SU-DHL-6 (cell line): ENCODE results near the gene PJA1.

Experiments used
- H2AFZ ChIP-seq: fragments of 200-600 bp; sonication (generic); 2 replicates; pipeline ENCODE4 v1.6.1; 2014; ENCODE audit warnings: low read depth, mild to moderate bottlenecking, moderate library complexity, mixed read lengths, antibody characterized with exemption, low read length; ENCODE audit not compliant: severe bottlenecking
- H3F3A ChIP-seq: fragments of 200-600 bp; shearing (Covaris generic); 2 replicates; pipeline ENCODE4 v1.6.0; 2016; ENCODE audit warnings: antibody characterized with exemption, mild to moderate bottlenecking; ENCODE audit not compliant: insufficient read depth
- H3K27ac ChIP-seq: fragments of 200-600 bp; sonication (generic); 2 replicates; pipeline ENCODE4 v1.5.1; 2016; ENCODE audit warnings: low read depth, mild to moderate bottlenecking, low read length, moderate library complexity, mixed read lengths
- H3K27me3 ChIP-seq: fragments of 200-600 bp; sonication (generic), shearing (Covaris generic); 2 replicates; pipeline ENCODE4 v1.6.0; 2014; ENCODE audit warnings: mild to moderate bottlenecking, low read length
- H3K36me3 ChIP-seq: fragments of 200-600 bp; sonication (generic); 2 replicates; pipeline ENCODE4 v1.6.1; 2014; ENCODE audit warnings: mild to moderate bottlenecking, low read length, mixed read lengths
- H3K4me2 ChIP-seq: fragments of 300-600, 200-600 bp; shearing (Covaris generic), sonication (generic); 2 replicates; pipeline ENCODE4 v1.6.0; 2014; ENCODE audit warnings: low read length, low read depth, mild to moderate bottlenecking; ENCODE audit not compliant: poor library complexity, severe bottlenecking
- H3K4me3 ChIP-seq: fragments of 200-600 bp; sonication (generic); 2 replicates; pipeline ENCODE4 v1.5.1; 2014; ENCODE audit warnings: antibody characterized with exemption, low read length, mild to moderate bottlenecking, mixed read lengths; ENCODE audit not compliant: insufficient read depth, poor library complexity, severe bottlenecking
- H3K79me2 ChIP-seq: fragments of 200-600 bp; sonication (generic); 2 replicates; pipeline ENCODE4 v1.6.1; 2014; ENCODE audit warnings: mild to moderate bottlenecking, low read length, moderate library complexity; ENCODE audit not compliant: insufficient read depth
- H3K9ac ChIP-seq: fragments of 200-600 bp; sonication (generic); 2 replicates; pipeline ENCODE4 v1.7.0; 2014; ENCODE audit warnings: mild to moderate bottlenecking, low read length
- H3K9me2 ChIP-seq: fragments of 200-600 bp; sonication (generic); replicated peaks from 2 replicates; pipeline ENCODE4 v1.6.1; 2014; ENCODE audit warnings: low read length; ENCODE audit not compliant: insufficient read depth
- H3K9me3 ChIP-seq: fragments of 200-600 bp; sonication (generic); 2 replicates; pipeline ENCODE4 v1.6.1; 2014; ENCODE audit warnings: low read length, mixed read lengths; ENCODE audit not compliant: insufficient read depth
- H4K20me1 ChIP-seq: fragments of 200-600 bp; sonication (generic); 2 replicates; pipeline ENCODE4 v1.6.1; 2014; ENCODE audit warnings: low read depth, mild to moderate bottlenecking, antibody characterized with exemption, low read length, moderate library complexity, mixed read lengths
- EZH2phosphoT487 ChIP-seq: fragments of 200-600 bp; sonication (generic), shearing (Covaris generic); conservative IDR thresholded peaks from 2 replicates; pipeline ENCODE4 v1.6.1; 2018; ENCODE audit warnings: mild to moderate bottlenecking, antibody characterized with exemption, low read length, moderate library complexity, mixed read lengths
- TF ChIP-seq, protein P1 (sequence below): fragments of 200-600 bp; sonication (generic); IDR thresholded peaks from one replicate; pipeline ENCODE4 v1.5.1; 2017; ENCODE audit warnings: antibody characterized with exemption, mild to moderate bottlenecking, low read length, moderate library complexity; ENCODE audit not compliant: insufficient read depth, poor library complexity, severe bottlenecking

Gene PJA1

DNA sequence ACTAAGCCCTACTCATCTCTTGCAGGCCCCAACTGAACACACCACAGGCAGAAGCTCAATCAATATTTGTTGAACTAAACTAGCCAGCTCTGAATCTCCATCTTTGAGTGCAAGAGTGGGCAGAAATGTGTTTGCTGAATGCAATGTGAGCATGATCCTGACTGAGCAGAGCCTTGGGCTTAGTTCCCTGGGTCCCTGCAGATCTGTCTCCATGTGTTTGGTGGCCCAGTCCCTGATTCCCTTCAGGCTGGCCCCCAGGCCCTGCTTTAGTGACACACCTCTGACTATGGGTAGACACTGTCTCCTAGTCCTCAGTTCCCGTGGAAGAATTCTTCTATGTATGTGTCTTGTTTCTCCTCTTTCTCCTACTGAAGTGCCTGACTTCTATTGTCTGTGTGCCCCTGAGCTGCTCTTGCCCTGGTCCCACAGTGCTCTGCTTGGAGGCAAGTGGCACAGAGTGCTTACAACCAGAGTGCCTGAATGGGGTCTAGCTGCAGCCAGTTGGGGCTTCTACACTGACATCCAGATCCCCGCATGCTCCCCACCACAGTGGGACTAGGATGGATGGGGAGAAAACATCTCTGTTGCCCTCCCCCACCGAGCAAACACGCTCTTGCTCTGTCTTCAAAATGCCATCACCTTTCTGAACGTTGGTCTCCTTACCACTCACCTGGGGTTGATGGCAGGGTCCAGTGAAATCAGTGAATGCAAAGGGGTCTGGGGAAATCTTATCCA is 9.3 kb downstream of the PJA1 start:
- TF ChIP-seq, protein P1, sequence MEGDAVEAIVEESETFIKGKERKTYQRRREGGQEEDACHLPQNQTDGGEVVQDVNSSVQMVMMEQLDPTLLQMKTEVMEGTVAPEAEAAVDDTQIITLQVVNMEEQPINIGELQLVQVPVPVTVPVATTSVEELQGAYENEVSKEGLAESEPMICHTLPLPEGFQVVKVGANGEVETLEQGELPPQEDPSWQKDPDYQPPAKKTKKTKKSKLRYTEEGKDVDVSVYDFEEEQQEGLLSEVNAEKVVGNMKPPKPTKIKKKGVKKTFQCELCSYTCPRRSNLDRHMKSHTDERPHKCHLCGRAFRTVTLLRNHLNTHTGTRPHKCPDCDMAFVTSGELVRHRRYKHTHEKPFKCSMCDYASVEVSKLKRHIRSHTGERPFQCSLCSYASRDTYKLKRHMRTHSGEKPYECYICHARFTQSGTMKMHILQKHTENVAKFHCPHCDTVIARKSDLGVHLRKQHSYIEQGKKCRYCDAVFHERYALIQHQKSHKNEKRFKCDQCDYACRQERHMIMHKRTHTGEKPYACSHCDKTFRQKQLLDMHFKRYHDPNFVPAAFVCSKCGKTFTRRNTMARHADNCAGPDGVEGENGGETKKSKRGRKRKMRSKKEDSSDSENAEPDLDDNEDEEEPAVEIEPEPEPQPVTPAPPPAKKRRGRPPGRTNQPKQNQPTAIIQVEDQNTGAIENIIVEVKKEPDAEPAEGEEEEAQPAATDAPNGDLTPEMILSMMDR: no peak
- no peak for TF ChIP-seq EZH2phosphoT487
- no peaks in the 10 kb centered on the region for H3F3A ChIP-seq

DNA sequence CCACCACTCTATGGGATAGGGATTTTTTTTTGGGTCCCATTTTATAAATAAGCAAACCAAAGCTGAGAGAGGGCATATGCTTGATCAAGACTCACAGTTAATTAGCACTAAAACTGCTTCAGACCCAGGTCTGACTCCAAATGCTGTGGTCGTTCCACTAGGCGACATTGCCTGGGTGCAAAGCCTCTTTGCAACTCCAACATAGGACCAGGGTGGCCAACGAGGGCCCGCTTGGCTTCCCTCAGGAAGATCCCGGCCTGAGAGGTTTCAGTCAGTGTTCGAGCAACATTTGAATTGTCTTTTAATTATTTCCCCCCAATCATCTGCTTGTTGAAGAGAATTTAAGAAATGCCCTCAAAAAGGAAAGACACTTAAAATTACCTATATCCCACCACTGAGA is 11.2 kb downstream of the PJA1 start:
- no peak for TF ChIP-seq EZH2phosphoT487
- TF ChIP-seq, protein P1: no peak
- no peak overlapping the region for H3K4me3 ChIP-seq

More for the DNA sequence above, 9.3 kb downstream of the PJA1 start:
- no peak overlapping the region for H3K4me3 ChIP-seq
- H4K20me1 ChIP-seq: no peaks in the 10 kb centered on the region
- no peak overlapping the region for H2AFZ ChIP-seq
- no peak overlapping the region for H3K9ac ChIP-seq
- no peak overlapping the region for H3K27ac ChIP-seq
- no peaks in the 10 kb centered on the region for H3K9me2 ChIP-seq
- H3K36me3 ChIP-seq: no peaks in the 10 kb centered on the region
- no peaks in the 10 kb centered on the region for H3K79me2 ChIP-seq
- H3K27me3 ChIP-seq: no peaks in the 10 kb centered on the region
- H3K4me2 ChIP-seq: no peak overlapping the region
- no peaks in the 10 kb centered on the region for H3K9me3 ChIP-seq

DNA sequence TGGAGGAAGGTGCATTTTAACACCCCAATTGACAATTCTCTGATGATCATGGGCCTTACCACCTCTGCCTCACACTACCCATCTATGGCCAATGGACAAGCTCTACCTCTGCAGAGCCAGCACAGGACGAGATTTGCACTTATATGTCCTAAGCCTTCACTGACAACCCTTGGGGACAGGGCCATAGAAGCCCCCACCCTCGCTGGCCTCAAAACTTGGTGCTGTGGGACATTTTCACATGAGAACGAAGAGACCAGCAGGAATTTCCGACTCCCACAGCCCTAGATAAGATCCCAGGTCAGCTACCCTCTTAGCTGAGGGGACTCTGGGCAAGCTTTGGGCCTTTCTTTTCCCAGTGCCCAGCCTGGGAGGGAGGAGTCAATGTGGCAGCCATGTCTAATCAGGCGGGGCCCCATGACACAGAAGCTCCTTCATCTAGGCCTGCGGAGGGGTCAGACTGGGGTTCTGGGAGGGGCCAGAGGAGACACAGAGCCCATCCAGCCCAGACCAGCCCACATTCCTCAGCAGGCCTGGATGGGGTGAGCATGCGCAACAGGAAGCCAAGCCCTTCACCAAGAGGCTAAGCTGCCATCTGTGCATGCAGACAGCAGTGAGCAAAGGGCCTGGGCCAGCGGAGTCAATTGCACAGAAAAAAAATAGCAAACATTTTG is 12.1 kb downstream of the PJA1 start:
- Histone ChIP-seq H3F3A (no peaks in the 10 kb centered on the region), H2AFZ (no peak overlapping the region), H3K9me3 (no peaks in the 10 kb centered on the region), H4K20me1 (no peaks in the 10 kb centered on the region), H3K36me3 (no peaks in the 10 kb centered on the region), H3K27me3 (no peaks in the 10 kb centered on the region), H3K4me3 (no peak overlapping the region), H3K27ac (no peak overlapping the region), H3K79me2 (no peaks in the 10 kb centered on the region), H3K9ac (no peak overlapping the region), H3K9me2 (no peaks in the 10 kb centered on the region), H3K4me2 (no peak overlapping the region)
- TF ChIP-seq EZH2phosphoT487: no peak
- TF ChIP-seq, protein P1: no peak

More for the DNA sequence above, 11.2 kb downstream of the PJA1 start:
- Histone ChIP-seq H3K9ac (no peak overlapping the region), H3K27me3 (no peaks in the 10 kb centered on the region), H3K27ac (no peak overlapping the region), H3K9me3 (no peaks in the 10 kb centered on the region), H2AFZ (no peak overlapping the region), H4K20me1 (no peaks in the 10 kb centered on the region), H3K36me3 (no peaks in the 10 kb centered on the region), H3F3A (no peaks in the 10 kb centered on the region), H3K4me2 (no peak overlapping the region), H3K9me2 (no peaks in the 10 kb centered on the region), H3K79me2 (no peaks in the 10 kb centered on the region)
